ENCODE results near the gene SIGLEC12.

DNA sequence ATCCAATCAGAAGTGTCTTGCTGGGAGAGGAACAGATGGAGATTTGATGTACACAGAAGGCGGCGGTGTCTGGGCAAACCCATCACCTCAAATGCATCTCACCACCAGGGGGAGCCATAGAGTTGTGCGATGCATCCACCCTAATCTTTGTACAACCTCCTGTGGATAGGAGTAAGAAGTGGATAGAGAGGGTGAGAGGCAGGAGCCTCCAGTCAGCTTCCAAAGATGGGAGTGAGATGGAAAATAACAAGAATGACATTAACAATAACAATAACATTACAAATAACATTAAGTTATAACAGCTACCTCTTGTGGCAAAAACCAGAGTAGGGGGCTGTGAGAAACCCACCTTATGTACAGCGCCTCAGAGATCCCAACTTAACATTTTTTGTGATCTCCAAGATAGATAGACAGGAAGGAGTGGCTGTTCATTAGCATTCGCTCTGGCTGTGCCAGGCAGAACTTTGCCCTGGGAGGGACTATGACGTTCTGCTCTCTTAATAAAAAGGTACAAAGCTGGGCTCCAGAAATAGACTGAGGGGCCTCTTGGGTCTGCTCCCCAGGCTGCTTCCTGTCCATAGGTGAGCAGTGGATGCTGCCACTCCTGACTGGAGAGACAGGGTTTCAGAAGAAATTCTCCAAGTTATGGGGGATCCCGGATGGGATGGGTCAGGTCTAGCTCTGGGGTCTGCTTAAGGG, 28.4 kb downstream of the SIGLEC12 start:
- no peak for TF ChIP-seq SAFB2 (IDR thresholded peaks at IDR 0.05; ENCODE audit: borderline replicate concordance, low read depth, low read length, severe bottlenecking)
- TF ChIP-seq, protein P1, sequence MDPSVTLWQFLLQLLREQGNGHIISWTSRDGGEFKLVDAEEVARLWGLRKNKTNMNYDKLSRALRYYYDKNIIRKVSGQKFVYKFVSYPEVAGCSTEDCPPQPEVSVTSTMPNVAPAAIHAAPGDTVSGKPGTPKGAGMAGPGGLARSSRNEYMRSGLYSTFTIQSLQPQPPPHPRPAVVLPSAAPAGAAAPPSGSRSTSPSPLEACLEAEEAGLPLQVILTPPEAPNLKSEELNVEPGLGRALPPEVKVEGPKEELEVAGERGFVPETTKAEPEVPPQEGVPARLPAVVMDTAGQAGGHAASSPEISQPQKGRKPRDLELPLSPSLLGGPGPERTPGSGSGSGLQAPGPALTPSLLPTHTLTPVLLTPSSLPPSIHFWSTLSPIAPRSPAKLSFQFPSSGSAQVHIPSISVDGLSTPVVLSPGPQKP (CRISPR knock-in tag; IDR thresholded peaks at IDR 0.05) = no peak
- TF ChIP-seq NR1H2 (CRISPR knock-in tag; IDR thresholded peaks at IDR 0.05) = no peak
- TF ChIP-seq KDM1A (IDR thresholded peaks at IDR 0.05) = 0 out of 4 replicates have a peak, but pooled peaks of 1 of the 2 experiments have one; percentile 47
- no peak for TF ChIP-seq FOSL1 (tag; conservative IDR thresholded peaks at IDR 0.05)
- TF ChIP-seq TEAD1 (CRISPR knock-in tag; IDR thresholded peaks at IDR 0.05) = no peak
- TF ChIP-seq CCNT2 (IDR thresholded peaks at IDR 0.05; ENCODE audit: borderline replicate concordance, extremely low read depth, insufficient read length, low read depth, low read length) = no peak
- TF ChIP-seq, protein P2, sequence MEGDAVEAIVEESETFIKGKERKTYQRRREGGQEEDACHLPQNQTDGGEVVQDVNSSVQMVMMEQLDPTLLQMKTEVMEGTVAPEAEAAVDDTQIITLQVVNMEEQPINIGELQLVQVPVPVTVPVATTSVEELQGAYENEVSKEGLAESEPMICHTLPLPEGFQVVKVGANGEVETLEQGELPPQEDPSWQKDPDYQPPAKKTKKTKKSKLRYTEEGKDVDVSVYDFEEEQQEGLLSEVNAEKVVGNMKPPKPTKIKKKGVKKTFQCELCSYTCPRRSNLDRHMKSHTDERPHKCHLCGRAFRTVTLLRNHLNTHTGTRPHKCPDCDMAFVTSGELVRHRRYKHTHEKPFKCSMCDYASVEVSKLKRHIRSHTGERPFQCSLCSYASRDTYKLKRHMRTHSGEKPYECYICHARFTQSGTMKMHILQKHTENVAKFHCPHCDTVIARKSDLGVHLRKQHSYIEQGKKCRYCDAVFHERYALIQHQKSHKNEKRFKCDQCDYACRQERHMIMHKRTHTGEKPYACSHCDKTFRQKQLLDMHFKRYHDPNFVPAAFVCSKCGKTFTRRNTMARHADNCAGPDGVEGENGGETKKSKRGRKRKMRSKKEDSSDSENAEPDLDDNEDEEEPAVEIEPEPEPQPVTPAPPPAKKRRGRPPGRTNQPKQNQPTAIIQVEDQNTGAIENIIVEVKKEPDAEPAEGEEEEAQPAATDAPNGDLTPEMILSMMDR (IDR thresholded peaks at IDR 0.05 in 2 of 3, conservative IDR thresholded peaks at IDR 0.05 in 1 of 3; ENCODE audit: insufficient read depth in 2 of 3, low read depth in 1 of 3, low read length in 3 of 3) = peak; percentile 93 to 98 (median 93)
- TF ChIP-seq GABPA (tag; conservative IDR thresholded peaks at IDR 0.05; ENCODE audit: low read depth) = no peak

Measured in K562 (cell line).